SU-DHL-6 (cell line): ENCODE measurements around the gene SYCP1.

Experiments
- CTCF ChIP-seq: fragments of 200-600 bp; sonication (generic); IDR thresholded peaks from one replicate; pipeline ENCODE4 v1.5.1; 2017; ENCODE audit warnings: antibody characterized with exemption, mild to moderate bottlenecking, low read length, moderate library complexity; ENCODE audit not compliant: insufficient read depth, poor library complexity, severe bottlenecking
- EZH2phosphoT487 ChIP-seq: fragments of 200-600 bp; sonication (generic), shearing (Covaris generic); conservative IDR thresholded peaks from 2 replicates; pipeline ENCODE4 v1.6.1; 2018; ENCODE audit warnings: mild to moderate bottlenecking, antibody characterized with exemption, low read length, moderate library complexity, mixed read lengths

- TF ChIP-seq CTCF, result no peak
- TF ChIP-seq EZH2phosphoT487, result no peak
Observed at GRCh38 chr1:114861384-114861783, 6.7 kb downstream of the SYCP1 start.
